NCI-H2227 treated with DMSO at 0.1 percent for 48 hours (cell line): ENCODE measurements around the gene FAM25G.
"Not testable (repeated sequence)": the region's sequence is repeated elsewhere in the genome, so short reads cannot be mapped to it uniquely, and the experiment has no call there.

Experiments
- DNase-seq: peaks from one replicate; lab custom pipeline; 2025; lab: John Stamatoyannopoulos, UW

FAM25G gene

GRCh38 chr10:47465216-47465917 lies 26.1 kb downstream of the FAM25G start:
- DNase-seq = not testable (repeated sequence)

- DNase-seq = not testable (repeated sequence)
Measured at GRCh38 chr10:47462577-47463358, 28.7 kb downstream of the FAM25G start.

- DNase-seq = not testable (repeated sequence)
Measured at GRCh38 chr10:47461261-47461687, 30.2 kb downstream of the FAM25G start.

- DNase-seq = no peak
Measured at GRCh38 chr10:47458466-47459154, 32.9 kb downstream of the FAM25G start.

GRCh38 chr10:47457826-47458225 lies 33.7 kb downstream of the FAM25G start:
- DNase-seq = no peak

GRCh38 chr10:47457528-47457820 lies 34.0 kb downstream of the FAM25G start:
- no peak for DNase-seq

GRCh38 chr10:47456794-47457527 lies 34.5 kb downstream of the FAM25G start:
- no peak for DNase-seq

- no peak for DNase-seq
Measured at GRCh38 chr10:47456079-47456785, 35.3 kb downstream of the FAM25G start.

GRCh38 chr10:47455350-47456078 lies 36.0 kb downstream of the FAM25G start:
- not testable (repeated sequence) for DNase-seq

GRCh38 chr10:47454780-47455058 lies 36.8 kb downstream of the FAM25G start:
- DNase-seq = no peak

- no peak for DNase-seq
Measured at GRCh38 chr10:47454008-47454779, 37.3 kb downstream of the FAM25G start.

GRCh38 chr10:47453141-47454007 lies 38.1 kb downstream of the FAM25G start:
- no peak for DNase-seq

- no peak for DNase-seq
Measured at GRCh38 chr10:47452495-47453140, 38.9 kb downstream of the FAM25G start.

- no peak for DNase-seq
Measured at GRCh38 chr10:47451998-47452494, 39.5 kb downstream of the FAM25G start.

GRCh38 chr10:47451273-47451997 lies 40.1 kb downstream of the FAM25G start:
- no peak for DNase-seq

GRCh38 chr10:47450442-47450841 lies 41.1 kb downstream of the FAM25G start:
- DNase-seq = no peak

GRCh38 chr10:47449979-47450378 lies 41.5 kb downstream of the FAM25G start:
- no peak for DNase-seq
